ENCODE data around the gene CZIB. TPM values are rescaled to one million over a fixed set of nuclear protein-coding genes. Genes with fewer than 3 reads are reported as not detected.
A peak's percentile ranks its signal among the peaks of the same experiment; 100 is the strongest.

The CZIB gene
- total RNA-seq (2013): 58.9 TPM
- 10 to 100 TPM; 55.3 to 62.2 (median 58.2) TPM for polyA plus RNA-seq
- polyA minus RNA-seq: 15.1 and 23.9 TPM in 2 replicates
- 2.5 to 17.8 (median 14.0) reads per million in 11 experiments for total RNA-seq

DNA sequence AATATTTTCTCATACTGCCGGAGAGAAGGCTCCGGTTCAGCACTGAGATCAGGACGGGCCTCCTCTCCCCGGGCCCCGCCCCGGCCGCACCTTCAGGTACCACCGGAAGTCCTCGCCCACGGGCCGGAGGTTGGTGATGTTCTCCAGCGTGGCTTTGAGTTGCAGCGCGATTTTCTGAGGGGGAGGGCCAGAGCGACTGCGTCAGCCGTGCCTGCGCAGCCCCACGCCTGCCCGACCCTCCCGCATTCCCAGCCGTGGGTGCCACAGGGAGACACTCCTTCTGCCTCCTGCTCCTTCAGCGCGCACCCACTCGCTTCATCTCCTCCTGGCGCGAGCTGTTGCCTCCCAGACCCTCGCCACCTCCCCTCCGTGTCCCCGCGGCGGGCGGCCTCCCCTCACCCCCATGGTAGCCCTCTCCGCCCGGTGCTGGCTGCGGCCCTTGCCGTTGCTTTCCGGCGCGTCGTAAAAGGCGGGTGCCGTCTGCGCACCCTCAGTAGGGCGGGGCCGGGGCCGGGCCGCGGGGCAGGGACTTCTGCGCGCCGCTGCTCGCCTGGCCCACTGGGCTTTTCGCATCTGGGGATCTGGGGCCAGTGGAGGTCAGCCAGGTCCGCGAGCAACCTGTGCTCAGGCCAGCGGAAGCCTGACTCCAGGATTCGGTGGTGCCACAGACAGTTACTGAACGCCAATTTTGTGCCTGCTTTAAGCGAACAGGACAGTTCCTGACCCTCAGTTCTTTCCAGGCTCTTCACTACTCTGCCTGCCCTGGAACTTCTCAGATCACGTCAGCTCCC lies at the start of gene CZIB:
Gene CZIB, minus strand, starts transcription at position 464 of the 791 bp plus-strand sequence. Its CDS starts 59 bp downstream, at position 405.
- Mint-ChIP-seq H3K4me1 (peaks cover 33% of the 10 kb centered on the region), H3K9me3 (no peaks in the 10 kb centered on the region), H3K4me3 (peak within 1 kb of the TSS; percentile 87 to 94), H3K36me3 (peaks cover 16% of the 10 kb centered on the region in 2 donors), H3K27ac (peak within 1 kb of the TSS; percentile 87 to 96 (median 92)), H3K27me3 (ENCODE audit: low read depth in 3 of 3) (peaks cover 0 to 3% (median 2%) of the 10 kb centered on the region in 3 donors)
- Histone ChIP-seq H3K9me3 (replicated peaks in 1 of 2; ENCODE audit: control insufficient read depth in 1 of 2, insufficient read depth in 1 of 2, low read length in 2 of 2) (no peaks in the 10 kb centered on the region), H3K4me1 (ENCODE audit: control insufficient read depth in 1 of 2, insufficient read depth in 2 of 2, low read length in 2 of 2) (peaks cover 17 to 28% of the 10 kb centered on the region in 2 donors), H3K9ac (ENCODE audit: insufficient read depth, low read length, poor library complexity, severe bottlenecking) (peak within 1 kb of the TSS; percentile 84), H4K20me1 (ENCODE audit: insufficient read depth, low read length) (no peaks in the 10 kb centered on the region), H3K27me3 (ENCODE audit: control insufficient read depth in 2 of 2, insufficient read depth in 2 of 2, low read length in 2 of 2) (no peaks in the 10 kb centered on the region), H3K27ac (ENCODE audit: low read depth in 1 of 2, low read length in 2 of 2) (peak within 1 kb of the TSS; percentile 64 to 88), H3K4me3 (replicated peaks in 1 of 3; ENCODE audit: low read depth in 2 of 3, low read length in 3 of 3) (peak within 1 kb of the TSS; percentile 73 to 91 (median 88)), H3K79me2 (ENCODE audit: insufficient read depth, low read length) (peaks cover 13% of the 10 kb centered on the region), H3K4me2 (replicated peaks; ENCODE audit: extremely low read depth, low read length, poor library complexity, severe bottlenecking) (peak within 1 kb of the TSS; percentile 77), H3K36me3 (replicated peaks in 1 of 2; ENCODE audit: control insufficient read depth in 1 of 2, insufficient read depth in 2 of 2, low read length in 2 of 2) (peaks cover 6 to 24% of the 10 kb centered on the region in 2 donors), H2AFZ (ENCODE audit: insufficient read depth, low read depth, low read length, poor library complexity, severe bottlenecking) (peak within 1 kb of the TSS; percentile 98)
- DNase-seq: peak; percentile 74 to 79 (median 77)
- intact Hi-C loops (cut with micrococcal nuclease): no loop called here
- no peak for TF ChIP-seq CTCF (IDR thresholded peaks at IDR 0.05)
- under 1% methylated on average over 57 of the region's 61 CpGs for WGBS (ENCODE audit: insufficient coverage)

GRCh38 chr1:53270107-53270506 lies 49.7 kb upstream of the CZIB start:
- H3K4me1 ChIP-seq (ENCODE audit: control insufficient read depth in 1 of 2, insufficient read depth in 2 of 2, low read length in 2 of 2): no peaks in the 10 kb centered on the region
- H3K4me1 Mint-ChIP-seq: peaks cover 7% of the 10 kb centered on the region

More at GRCh38 chr1:53270107-53270506, 49.7 kb upstream of the CZIB start:
- no peak for DNase-seq
- no peaks in the 10 kb centered on the region for H3K9me3 ChIP-seq (replicated peaks in 1 of 2; ENCODE audit: control insufficient read depth in 1 of 2, insufficient read depth in 1 of 2, low read length in 2 of 2)
- Mint-ChIP-seq H3K36me3 (peaks cover 68 to 90% of the 10 kb centered on the region in 2 donors), H3K9me3 (no peaks in the 10 kb centered on the region), H3K27ac (no peak overlapping the region), H3K27me3 (ENCODE audit: low read depth in 3 of 3) (no peaks in the 10 kb centered on the region), H3K4me3 (no peak overlapping the region)
- H2AFZ ChIP-seq (ENCODE audit: insufficient read depth, low read depth, low read length, poor library complexity, severe bottlenecking): no peak overlapping the region
- WGBS (ENCODE audit: insufficient coverage): no CpG with 5 or more reads among the region's 1 CpG
- no peak for TF ChIP-seq CTCF (IDR thresholded peaks at IDR 0.05)
- H3K79me2 ChIP-seq (ENCODE audit: insufficient read depth, low read length): no peaks in the 10 kb centered on the region
- H3K27me3 ChIP-seq (ENCODE audit: control insufficient read depth in 2 of 2, insufficient read depth in 2 of 2, low read length in 2 of 2): no peaks in the 10 kb centered on the region
- no peak overlapping the region for H3K4me3 ChIP-seq (replicated peaks in 1 of 3; ENCODE audit: low read depth in 2 of 3, low read length in 3 of 3)
- H4K20me1 ChIP-seq (ENCODE audit: insufficient read depth, low read length): no peaks in the 10 kb centered on the region
- H3K27ac ChIP-seq (ENCODE audit: low read depth in 1 of 2, low read length in 2 of 2): no peak overlapping the region
- no peak overlapping the region for H3K4me2 ChIP-seq (replicated peaks; ENCODE audit: extremely low read depth, low read length, poor library complexity, severe bottlenecking)
- H3K9ac ChIP-seq (ENCODE audit: insufficient read depth, low read length, poor library complexity, severe bottlenecking): no peak overlapping the region
- intact Hi-C loops (cut with micrococcal nuclease): no loop called here
- peaks cover 51 to 85% of the 10 kb centered on the region in 2 donors for H3K36me3 ChIP-seq (replicated peaks in 1 of 2; ENCODE audit: control insufficient read depth in 1 of 2, insufficient read depth in 2 of 2, low read length in 2 of 2)

Data from CD14-positive monocyte (primary cell).